ENCODE results near the gene CD3E.

The CD3E gene

DNA sequence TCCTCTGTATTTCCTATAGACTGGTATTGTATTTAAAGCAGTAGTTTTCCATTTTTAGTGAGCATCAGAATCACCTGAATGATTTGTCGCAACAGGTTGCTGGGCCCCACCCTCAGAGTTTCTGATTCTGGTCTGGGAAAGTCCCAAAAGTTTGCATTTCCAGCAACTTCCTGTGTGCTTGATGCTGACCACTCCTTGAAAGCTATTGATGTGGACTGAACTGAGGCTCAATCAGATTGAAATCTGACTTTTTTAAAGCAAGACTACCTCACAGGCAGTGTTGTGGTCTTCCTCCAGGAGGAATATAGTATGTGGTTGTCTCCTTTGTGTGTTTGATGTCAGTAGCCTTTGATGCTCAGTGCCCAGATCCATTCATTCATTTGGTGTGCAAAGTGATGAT, 23.2 kb upstream of the CD3E start:
- TF ChIP-seq GATA3 (IDR thresholded peaks at IDR 0.05; ENCODE audit: low read depth, low read length) (no peak), GATA2 (IDR thresholded peaks at IDR 0.05; ENCODE audit: low read depth, low read length) (no peak)

DNA sequence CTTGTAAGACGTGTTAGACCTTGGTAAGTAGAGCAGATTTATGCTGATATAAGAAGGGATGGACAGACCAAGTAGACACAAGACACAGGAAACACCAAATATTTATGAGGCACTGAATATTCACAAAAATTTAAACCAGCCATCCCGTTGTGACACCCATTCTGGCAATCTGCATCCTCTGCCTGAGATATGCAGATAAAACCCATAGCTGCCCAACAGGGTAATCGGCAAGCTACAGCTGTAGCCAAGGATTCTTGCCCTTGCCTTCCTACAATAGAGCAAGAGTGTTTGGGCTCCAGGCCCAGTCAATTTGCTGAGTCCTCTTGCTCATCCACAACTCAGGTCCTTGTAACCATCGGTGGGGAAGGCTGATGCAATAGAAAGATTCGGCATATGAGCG, 21.9 kb upstream of the CD3E start:
- TF ChIP-seq GATA2 (IDR thresholded peaks at IDR 0.05; ENCODE audit: low read depth, low read length) (no peak), GATA3 (IDR thresholded peaks at IDR 0.05; ENCODE audit: low read depth, low read length) (no peak)

DNA sequence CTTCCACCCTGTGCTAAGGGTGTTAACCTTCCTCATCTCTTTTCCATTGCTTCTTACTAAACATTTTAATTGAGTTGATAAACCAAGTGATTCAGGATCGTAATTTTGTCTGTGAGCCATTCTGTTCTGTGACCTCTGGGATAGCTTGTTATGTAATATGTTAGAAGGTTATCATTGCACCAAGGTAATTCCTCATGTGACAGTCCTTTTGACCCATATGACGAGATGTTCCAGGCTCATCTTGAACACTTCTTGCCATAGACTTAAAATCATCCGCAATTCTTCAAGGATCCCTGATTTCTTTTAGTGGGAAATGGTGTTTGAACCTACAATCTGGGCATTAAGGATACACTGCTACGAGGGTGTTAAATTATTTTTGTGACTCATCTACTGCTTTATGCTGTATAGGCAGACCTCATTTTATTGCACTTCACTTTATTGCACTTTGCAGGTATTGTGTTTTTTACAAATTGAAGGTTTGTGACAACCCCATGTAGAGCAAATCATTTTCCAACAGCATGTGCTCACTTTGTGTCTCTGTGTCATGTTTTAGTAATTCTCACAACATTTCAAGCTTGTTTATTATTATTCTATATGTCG, 21.4 kb upstream of the CD3E start:
- TF ChIP-seq GATA2 (IDR thresholded peaks at IDR 0.05; ENCODE audit: low read depth, low read length), result no peak
- no peak for TF ChIP-seq GATA3 (IDR thresholded peaks at IDR 0.05; ENCODE audit: low read depth, low read length)

DNA sequence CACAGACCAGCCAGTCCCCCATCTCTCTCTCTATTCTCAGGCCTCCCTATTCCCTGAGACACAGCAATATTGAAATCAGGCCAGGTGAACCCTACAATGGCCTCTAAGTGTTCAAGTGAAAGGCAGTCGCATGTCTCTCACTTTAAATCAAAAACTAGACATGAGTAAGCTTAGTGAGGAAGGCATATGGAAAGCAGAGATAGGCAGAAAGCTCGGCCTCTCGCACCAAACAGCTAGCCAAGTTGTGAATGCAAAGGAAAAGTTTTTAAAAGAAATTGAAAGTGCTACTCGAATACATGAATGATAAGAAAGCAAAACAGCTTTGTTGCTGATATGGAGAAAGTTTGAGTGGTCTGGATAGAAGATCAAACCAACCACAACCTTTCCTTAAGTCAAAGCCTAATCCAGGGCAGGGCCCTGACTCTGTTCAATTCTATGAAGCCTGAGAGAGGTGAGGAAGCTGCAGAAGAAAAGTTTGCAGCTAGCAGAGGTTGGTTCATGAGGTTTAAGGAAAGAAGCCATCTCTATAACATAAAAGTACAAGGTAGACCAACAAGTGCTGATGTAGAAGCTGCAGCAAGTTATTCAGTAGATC, 20.7 kb upstream of the CD3E start:
- TF ChIP-seq GATA3 (IDR thresholded peaks at IDR 0.05; ENCODE audit: low read depth, low read length), result no peak
- no peak for TF ChIP-seq GATA2 (IDR thresholded peaks at IDR 0.05; ENCODE audit: low read depth, low read length)

DNA sequence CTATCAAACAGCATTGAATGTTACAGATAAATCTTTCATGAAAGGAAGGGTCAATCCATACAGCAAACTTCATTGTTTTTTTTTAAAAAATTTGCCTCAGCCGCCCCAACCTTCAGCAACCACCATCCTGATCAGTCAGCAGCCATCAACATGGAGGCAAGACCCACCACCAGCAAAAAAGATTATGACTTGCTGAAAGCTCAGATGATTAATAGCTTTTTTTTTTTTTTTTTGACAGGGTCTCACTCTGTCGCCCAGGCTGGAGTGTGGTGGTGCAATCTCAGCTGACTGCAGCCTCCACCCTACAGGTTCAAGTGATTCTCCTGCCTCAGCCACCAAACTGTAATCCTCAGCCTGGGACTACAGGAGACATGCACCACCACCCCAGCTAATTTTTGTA, 18.0 kb upstream of the CD3E start:
- TF ChIP-seq GATA3 (IDR thresholded peaks at IDR 0.05; ENCODE audit: low read depth, low read length), result no peak
- TF ChIP-seq GATA2 (IDR thresholded peaks at IDR 0.05; ENCODE audit: low read depth, low read length), result no peak

DNA sequence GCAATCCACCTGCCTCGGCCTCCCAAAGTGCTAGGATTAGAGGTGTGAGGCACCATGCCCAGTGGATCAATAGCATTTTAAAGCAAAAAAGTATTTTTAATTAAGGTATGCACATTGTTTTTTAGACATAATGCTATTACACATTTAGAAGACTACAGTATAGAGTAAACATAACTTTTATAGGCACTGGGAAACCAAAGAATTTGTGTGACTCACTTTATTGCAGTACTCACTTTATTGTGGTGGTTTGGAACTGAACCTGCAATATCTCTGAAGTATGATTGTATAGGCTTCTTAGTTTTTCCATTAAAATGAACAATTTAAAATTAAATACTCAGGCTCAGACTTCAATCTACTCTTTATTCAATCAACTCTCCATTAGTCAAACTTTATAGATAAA, 17.5 kb upstream of the CD3E start:
- TF ChIP-seq GATA3 (IDR thresholded peaks at IDR 0.05; ENCODE audit: low read depth, low read length) (no peak), GATA2 (IDR thresholded peaks at IDR 0.05; ENCODE audit: low read depth, low read length) (no peak)

DNA sequence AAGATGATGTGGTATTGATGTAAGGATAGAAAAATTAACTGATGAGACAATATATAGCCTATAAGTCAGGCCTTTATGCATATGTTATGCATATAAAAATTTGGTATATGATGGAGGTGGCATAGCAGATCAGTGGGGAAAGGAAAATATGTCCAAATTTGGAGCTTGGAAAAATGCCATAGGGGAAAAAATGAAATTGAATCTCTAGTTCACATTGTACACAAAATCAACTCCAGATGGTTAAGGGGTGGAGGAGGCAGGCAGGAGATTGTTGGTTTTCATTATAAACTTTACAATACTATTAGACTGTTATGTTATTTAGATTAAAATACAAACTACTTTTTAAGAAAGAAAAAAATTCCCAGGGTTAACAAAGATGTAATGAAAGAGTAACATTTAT, 15.1 kb upstream of the CD3E start:
- TF ChIP-seq GATA3 (IDR thresholded peaks at IDR 0.05; ENCODE audit: low read depth, low read length) (no peak), GATA2 (IDR thresholded peaks at IDR 0.05; ENCODE audit: low read depth, low read length) (no peak)

DNA sequence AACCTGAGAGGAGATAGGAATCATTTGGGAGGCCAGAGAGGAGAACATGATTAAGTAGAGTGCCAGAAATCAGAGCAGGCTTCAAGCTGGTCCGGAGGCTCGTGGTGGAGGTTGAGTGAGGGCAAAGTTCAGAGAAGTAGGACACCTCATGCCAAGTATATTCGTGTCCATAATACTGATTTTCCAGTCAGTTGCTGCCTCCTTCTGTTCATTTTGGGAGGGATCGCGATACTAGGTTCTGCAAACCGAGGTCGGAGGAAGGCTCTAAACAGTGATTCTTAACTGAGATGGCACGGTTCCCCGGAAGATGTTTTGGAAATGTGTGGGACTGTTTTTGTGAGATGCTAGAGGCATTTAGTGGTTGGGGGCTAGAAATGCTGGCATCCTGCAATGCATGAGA, 13.6 kb upstream of the CD3E start:
- TF ChIP-seq GATA3 (IDR thresholded peaks at IDR 0.05; ENCODE audit: low read depth, low read length) (no peak), GATA2 (IDR thresholded peaks at IDR 0.05; ENCODE audit: low read depth, low read length) (no peak)

DNA sequence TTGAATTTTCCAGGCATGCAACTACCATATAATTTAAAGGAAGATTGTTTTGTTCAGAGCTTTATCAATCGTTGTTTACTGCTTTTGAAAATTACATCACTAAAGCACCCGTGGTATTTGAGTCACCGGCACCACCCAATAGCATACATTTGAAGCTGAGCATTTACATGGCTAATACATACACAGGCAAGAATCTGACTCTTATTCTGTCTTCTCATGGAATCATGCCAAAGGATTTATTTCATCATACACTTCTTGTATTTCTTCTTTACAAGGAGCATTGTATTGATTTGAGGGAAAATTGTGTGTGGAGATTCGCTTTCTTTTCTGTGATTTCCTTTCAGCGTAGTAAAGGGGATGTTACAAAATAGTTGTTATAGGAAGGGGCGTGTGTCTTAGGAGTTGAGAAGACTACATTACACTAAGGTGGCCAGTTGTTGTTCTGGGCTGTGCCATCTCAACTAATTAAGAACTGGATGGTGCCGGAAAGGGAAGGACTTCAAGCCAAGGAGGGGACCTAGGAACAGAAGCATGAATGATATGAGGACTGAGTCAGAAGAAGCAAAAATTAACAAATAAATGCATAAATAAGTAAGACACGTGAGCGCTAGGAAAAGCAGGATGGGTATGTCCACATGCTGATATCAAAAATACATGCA, 12.9 kb upstream of the CD3E start:
- TF ChIP-seq GATA2 (IDR thresholded peaks at IDR 0.05; ENCODE audit: low read depth, low read length) (no peak), GATA3 (IDR thresholded peaks at IDR 0.05; ENCODE audit: low read depth, low read length) (no peak)

DNA sequence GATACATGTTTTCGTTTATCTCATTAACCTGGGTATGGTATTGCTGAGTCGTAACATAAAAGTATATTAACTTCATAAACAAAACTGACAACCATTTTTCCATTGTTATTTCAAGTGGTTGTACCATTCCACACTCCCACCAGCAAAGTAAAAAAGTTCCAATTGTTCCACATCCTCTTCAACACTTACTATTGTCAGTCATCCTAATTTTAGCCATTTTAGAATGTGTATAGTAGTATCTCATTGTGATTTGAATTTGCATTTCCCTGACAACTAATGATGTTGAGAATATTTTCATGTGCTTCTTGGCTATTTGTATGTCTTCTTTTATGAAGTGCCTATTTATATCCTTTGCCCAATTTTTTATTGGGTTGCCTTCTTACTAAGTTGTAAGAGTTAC, 10.5 kb upstream of the CD3E start:
- no peak for TF ChIP-seq GATA2 (IDR thresholded peaks at IDR 0.05; ENCODE audit: low read depth, low read length)
- TF ChIP-seq GATA3 (IDR thresholded peaks at IDR 0.05; ENCODE audit: low read depth, low read length), result no peak

DNA sequence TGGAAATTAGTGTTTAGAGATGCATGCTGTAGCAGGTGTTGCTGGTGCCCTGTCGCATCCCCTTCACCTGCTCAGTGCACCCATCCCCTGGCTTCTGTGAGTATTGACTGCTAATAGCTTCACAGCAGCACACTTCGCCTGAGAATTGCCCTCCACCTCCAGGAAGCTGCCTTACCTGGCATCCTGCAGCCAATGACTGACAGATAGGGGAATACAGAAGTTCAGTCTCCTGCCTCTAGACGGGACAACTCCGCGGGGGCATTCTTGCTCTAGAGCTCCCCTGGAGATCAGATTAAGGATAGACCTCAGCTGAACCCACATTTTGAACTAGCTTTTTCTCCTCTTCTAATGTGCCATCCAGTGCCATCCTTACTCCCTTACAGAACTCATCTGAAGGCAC, 9.3 kb upstream of the CD3E start:
- TF ChIP-seq GATA3 (IDR thresholded peaks at IDR 0.05; ENCODE audit: low read depth, low read length), result no peak
- no peak for TF ChIP-seq GATA2 (IDR thresholded peaks at IDR 0.05; ENCODE audit: low read depth, low read length)

DNA sequence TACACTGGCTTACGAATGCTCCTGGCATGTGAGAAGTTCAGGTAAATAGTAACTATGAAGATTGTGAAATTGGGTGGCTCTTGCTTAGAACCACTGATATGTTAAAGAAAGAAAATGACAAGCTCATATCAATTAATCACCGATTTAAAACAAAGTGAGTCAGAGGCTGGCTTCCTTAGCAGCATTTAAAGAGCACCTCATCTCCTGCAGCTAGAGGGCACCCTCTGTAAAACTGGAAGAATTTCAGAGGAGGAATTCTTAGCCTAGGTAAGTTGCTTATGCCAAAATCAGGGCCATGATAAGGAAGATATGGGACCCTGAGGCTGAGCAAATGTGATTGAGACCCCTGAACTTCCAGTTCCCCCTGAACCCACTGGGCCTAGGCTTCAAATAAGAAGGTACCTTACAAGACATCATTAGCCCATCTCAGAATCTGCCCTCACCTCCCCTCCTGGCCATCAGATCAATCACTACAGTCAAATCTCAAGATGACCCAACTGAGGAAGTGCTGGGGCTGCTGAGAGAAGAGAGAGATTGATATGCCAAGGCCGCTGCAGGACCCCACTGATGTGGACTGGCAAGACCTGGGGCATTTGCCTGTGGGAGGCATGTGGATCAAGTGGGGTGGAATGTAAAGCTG, 8.6 kb upstream of the CD3E start:
- TF ChIP-seq GATA3 (IDR thresholded peaks at IDR 0.05; ENCODE audit: low read depth, low read length) (no peak), GATA2 (IDR thresholded peaks at IDR 0.05; ENCODE audit: low read depth, low read length) (no peak)

DNA sequence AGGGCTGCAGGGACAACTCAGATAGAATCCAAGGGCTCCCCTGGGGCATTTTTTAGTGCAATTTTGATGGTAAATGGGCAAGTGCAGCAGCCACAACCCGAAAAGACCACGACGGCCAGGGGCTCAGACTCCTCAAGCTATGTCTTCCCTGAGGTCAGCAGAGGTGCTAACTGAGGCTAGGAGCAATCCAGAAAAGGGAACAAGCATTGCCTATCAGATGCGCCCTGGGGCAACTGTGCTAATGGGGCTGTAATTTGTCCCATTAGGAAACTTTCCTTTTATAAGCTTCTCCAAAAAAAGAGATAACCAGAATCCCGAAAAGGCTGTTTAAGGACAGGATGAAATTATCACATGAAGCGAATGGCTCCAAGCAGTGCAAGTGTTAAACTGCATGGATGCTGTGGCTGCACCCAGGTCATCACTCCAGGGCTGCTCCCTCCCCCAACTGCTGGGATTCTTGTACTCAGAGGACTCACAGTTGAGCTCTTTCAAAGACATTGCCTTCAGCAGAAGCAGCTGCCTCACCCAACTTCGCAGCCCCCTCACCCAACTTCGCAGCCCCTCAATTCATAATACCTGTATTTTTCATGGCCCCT, 2.8 kb upstream of the CD3E start:
- TF ChIP-seq GATA3 (IDR thresholded peaks at IDR 0.05; ENCODE audit: low read depth, low read length) (no peak), GATA2 (IDR thresholded peaks at IDR 0.05; ENCODE audit: low read depth, low read length) (no peak)

DNA sequence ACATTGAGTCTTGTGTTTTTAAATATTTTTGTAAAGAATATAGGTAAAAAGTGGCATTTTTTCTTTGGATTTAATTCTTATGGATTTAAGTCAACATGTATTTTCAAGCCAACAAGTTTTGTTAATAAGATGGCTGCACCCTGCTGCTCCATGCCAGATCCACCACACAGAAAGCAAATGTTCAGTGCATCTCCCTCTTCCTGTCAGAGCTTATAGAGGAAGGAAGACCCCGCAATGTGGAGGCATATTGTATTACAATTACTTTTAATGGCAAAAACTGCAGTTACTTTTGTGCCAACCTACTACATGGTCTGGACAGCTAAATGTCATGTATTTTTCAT, 333 bp upstream of the CD3E start:
- TF ChIP-seq GATA3 (IDR thresholded peaks at IDR 0.05; ENCODE audit: low read depth, low read length) (no peak), GATA2 (IDR thresholded peaks at IDR 0.05; ENCODE audit: low read depth, low read length) (no peak)

DNA sequence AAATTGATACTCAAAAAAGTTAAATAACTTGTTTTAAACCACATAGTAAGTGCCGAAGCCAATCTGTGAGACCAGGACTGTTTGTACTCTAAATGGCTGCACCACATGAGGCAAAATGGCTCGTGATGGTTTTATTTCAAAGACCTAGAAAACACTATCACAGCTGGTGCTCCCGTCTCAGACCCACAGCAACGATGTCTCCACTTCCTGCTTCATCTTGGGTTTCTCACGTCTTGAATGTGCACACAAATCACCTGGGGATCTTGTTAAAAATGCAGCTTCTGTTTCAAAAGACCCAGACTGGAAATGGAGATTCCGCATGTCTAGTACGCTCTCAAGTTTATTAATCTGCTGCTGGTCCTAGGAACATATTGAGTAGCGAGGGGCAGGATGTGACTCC, 1.2 kb downstream of the CD3E start:
- no peak for TF ChIP-seq GATA3 (IDR thresholded peaks at IDR 0.05; ENCODE audit: low read depth, low read length)
- no peak for TF ChIP-seq GATA2 (IDR thresholded peaks at IDR 0.05; ENCODE audit: low read depth, low read length)
